Measurements from ENCODE around the gene HAAO.

Gene HAAO

GRCh38 chr2:42755191-42755880, 37.0 kb downstream of the HAAO start:
- Histone ChIP-seq H3K18ac (ENCODE audit: low read depth in 1 of 2, low read length in 2 of 2) (no peak overlapping the region), H3K36me3 (ENCODE audit: control insufficient read depth in 1 of 2, insufficient read depth in 2 of 2, low read depth in 1 of 2, low read length in 2 of 2) (peaks cover 4 to 50% of the 10 kb centered on the region in 2 experiments), H3K9ac (ENCODE audit: low read length) (peak overlapping the region; percentile 59), H3K27ac (ENCODE audit: low read length, poor library complexity, severe bottlenecking) (no peak overlapping the region), H2AK5ac (ENCODE audit: low read length, severe bottlenecking) (no peak overlapping the region), H3K9me3 (ENCODE audit: control insufficient read depth, low read length) (no peaks in the 10 kb centered on the region), H2BK12ac (ENCODE audit: low read length in 2 of 2) (no peak overlapping the region), H4K8ac (ENCODE audit: low read length) (no peak overlapping the region), H2BK15ac (ENCODE audit: low read depth, poor library complexity, severe bottlenecking) (no peak overlapping the region), H3K14ac (ENCODE audit: low read length in 2 of 2) (no peak overlapping the region), H4K91ac (ENCODE audit: low read length) (no peak overlapping the region), H3K4me3 (ENCODE audit: insufficient read depth in 1 of 2, low read depth in 1 of 2, low read length in 2 of 2) (peak overlapping the region in 1 of 2 experiments; percentile 45), H3K4me1 (ENCODE audit: control insufficient read depth, insufficient read depth, low read depth, low read length) (peaks cover 6% of the 10 kb centered on the region), H3K27me3 (ENCODE audit: control insufficient read depth in 1 of 2, insufficient read depth in 1 of 2, low read length in 2 of 2) (no peaks in the 10 kb centered on the region), H2AFZ (ENCODE audit: low read depth, low read length) (no peak overlapping the region), H2BK120ac (ENCODE audit: low read depth, low read length) (no peak overlapping the region), H3K79me1 (replicated peaks; ENCODE audit: low read length, poor library complexity, severe bottlenecking) (no peaks in the 10 kb centered on the region), H3K4me2 (ENCODE audit: low read length, poor library complexity, severe bottlenecking) (no peak overlapping the region), H3K4ac (ENCODE audit: low read depth in 1 of 2, low read length in 2 of 2) (no peak overlapping the region), H3K23ac (ENCODE audit: low read length in 2 of 2) (no peak overlapping the region), H2BK5ac (ENCODE audit: low read depth, low read length, poor library complexity, severe bottlenecking) (no peak overlapping the region)
- WGBS = 87% methylated on average over 14 of the region's 14 CpGs
- no peak for DNase-seq

DNA sequence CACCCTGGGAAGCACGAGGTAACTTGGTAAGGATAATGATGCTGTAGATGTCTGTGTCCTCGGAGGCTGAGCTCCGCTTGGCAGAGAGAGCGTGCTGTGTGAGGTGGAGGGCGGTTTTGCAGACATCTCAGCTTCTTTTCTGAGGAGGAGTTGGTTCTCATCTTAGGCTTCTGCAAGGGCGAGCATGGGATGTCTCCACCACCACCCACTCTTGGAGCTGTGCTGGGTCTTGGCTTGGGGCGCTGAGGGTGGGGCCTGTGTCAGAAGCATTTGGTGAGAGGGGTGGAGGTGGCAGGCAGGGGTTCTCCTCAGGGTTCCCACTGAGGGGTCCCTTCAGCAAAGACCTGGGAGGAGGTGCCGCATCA, 37.6 kb downstream of the HAAO start:
- Histone ChIP-seq H3K4me3 (ENCODE audit: insufficient read depth in 1 of 2, low read depth in 1 of 2, low read length in 2 of 2) (peak overlapping the region in 1 of 2 experiments; percentile 45), H2BK12ac (ENCODE audit: low read length in 2 of 2) (no peak overlapping the region), H3K9me3 (ENCODE audit: control insufficient read depth, low read length) (no peaks in the 10 kb centered on the region), H3K18ac (ENCODE audit: low read depth in 1 of 2, low read length in 2 of 2) (no peak overlapping the region), H2BK15ac (ENCODE audit: low read depth, poor library complexity, severe bottlenecking) (no peak overlapping the region), H4K8ac (ENCODE audit: low read length) (no peak overlapping the region), H2AFZ (ENCODE audit: low read depth, low read length) (no peak overlapping the region), H3K27ac (ENCODE audit: low read length, poor library complexity, severe bottlenecking) (no peak overlapping the region), H3K4ac (ENCODE audit: low read depth in 1 of 2, low read length in 2 of 2) (no peak overlapping the region), H3K4me1 (ENCODE audit: control insufficient read depth, insufficient read depth, low read depth, low read length) (peaks cover 6% of the 10 kb centered on the region), H2BK5ac (ENCODE audit: low read depth, low read length, poor library complexity, severe bottlenecking) (no peak overlapping the region), H3K4me2 (ENCODE audit: low read length, poor library complexity, severe bottlenecking) (no peak overlapping the region), H3K23ac (ENCODE audit: low read length in 2 of 2) (no peak overlapping the region), H3K79me1 (replicated peaks; ENCODE audit: low read length, poor library complexity, severe bottlenecking) (no peaks in the 10 kb centered on the region), H3K9ac (ENCODE audit: low read length) (peak overlapping the region; percentile 59), H3K27me3 (ENCODE audit: control insufficient read depth in 1 of 2, insufficient read depth in 1 of 2, low read length in 2 of 2) (no peaks in the 10 kb centered on the region), H3K14ac (ENCODE audit: low read length in 2 of 2) (no peak overlapping the region), H2AK5ac (ENCODE audit: low read length, severe bottlenecking) (no peak overlapping the region), H4K91ac (ENCODE audit: low read length) (no peak overlapping the region), H3K36me3 (ENCODE audit: control insufficient read depth in 1 of 2, insufficient read depth in 2 of 2, low read depth in 1 of 2, low read length in 2 of 2) (peaks cover under 1 to 44% of the 10 kb centered on the region in 2 experiments), H2BK120ac (ENCODE audit: low read depth, low read length) (no peak overlapping the region)
- DNase-seq = no peak
- 83% methylated on average over 7 of the region's 8 CpGs for WGBS

DNA sequence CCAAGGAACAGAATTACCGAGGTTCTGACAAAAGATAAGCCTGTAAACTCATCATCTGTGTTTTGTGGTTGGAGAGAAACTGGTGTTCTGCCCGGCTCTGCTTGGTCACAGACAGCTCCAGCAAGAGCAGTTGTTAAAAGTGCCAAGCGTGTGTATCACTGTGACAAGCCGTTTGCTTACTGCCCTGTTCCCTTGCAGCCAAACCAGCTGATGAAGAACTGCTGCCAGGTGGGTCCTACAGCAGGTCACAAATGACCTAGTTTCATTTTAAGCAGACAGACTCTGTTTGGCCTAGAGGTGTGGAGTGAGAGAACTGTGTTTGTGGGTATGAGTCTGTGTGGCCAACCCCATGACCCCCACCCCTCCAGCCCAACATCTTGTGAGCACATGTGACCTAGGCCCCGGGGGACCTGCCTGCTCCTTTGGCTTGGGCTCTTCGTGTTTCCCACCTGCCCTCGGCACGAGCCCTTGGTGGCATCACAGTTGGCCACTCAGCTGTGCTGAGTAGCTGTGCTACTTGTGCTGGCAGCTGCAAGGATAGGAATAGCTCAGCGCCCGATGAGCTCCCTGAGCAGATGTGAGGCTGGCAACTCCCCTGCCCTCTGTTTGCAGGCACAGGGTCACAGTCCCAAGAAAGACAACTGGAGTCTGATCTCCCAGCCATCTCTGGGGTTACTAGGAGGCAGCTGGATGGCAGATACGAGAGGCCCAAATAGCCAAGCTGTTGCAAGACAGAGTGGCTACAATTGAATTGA, 38.2 kb downstream of the HAAO start:
- no peak for DNase-seq
- Histone ChIP-seq H3K18ac (ENCODE audit: low read depth in 1 of 2, low read length in 2 of 2) (no peak overlapping the region), H3K4ac (ENCODE audit: low read depth in 1 of 2, low read length in 2 of 2) (no peak overlapping the region), H2BK15ac (ENCODE audit: low read depth, poor library complexity, severe bottlenecking) (no peak overlapping the region), H3K4me1 (ENCODE audit: control insufficient read depth, insufficient read depth, low read depth, low read length) (peaks cover 6% of the 10 kb centered on the region), H3K4me2 (ENCODE audit: low read length, poor library complexity, severe bottlenecking) (no peak overlapping the region), H4K8ac (ENCODE audit: low read length) (no peak overlapping the region), H3K27me3 (ENCODE audit: control insufficient read depth in 1 of 2, insufficient read depth in 1 of 2, low read length in 2 of 2) (no peaks in the 10 kb centered on the region), H2BK5ac (ENCODE audit: low read depth, low read length, poor library complexity, severe bottlenecking) (no peak overlapping the region), H3K79me1 (replicated peaks; ENCODE audit: low read length, poor library complexity, severe bottlenecking) (no peaks in the 10 kb centered on the region), H2AK5ac (ENCODE audit: low read length, severe bottlenecking) (no peak overlapping the region), H2BK12ac (ENCODE audit: low read length in 2 of 2) (no peak overlapping the region), H2AFZ (ENCODE audit: low read depth, low read length) (no peak overlapping the region), H3K27ac (ENCODE audit: low read length, poor library complexity, severe bottlenecking) (no peak overlapping the region), H3K23ac (ENCODE audit: low read length in 2 of 2) (peak overlapping the region in 1 of 2 experiments; percentile 67), H4K91ac (ENCODE audit: low read length) (no peak overlapping the region), H3K4me3 (ENCODE audit: insufficient read depth in 1 of 2, low read depth in 1 of 2, low read length in 2 of 2) (peak overlapping the region in 1 of 2 experiments; percentile 45), H3K9me3 (ENCODE audit: control insufficient read depth, low read length) (no peaks in the 10 kb centered on the region), H3K36me3 (ENCODE audit: control insufficient read depth in 1 of 2, insufficient read depth in 2 of 2, low read depth in 1 of 2, low read length in 2 of 2) (peaks cover 0 to 43% of the 10 kb centered on the region in 2 experiments), H2BK120ac (ENCODE audit: low read depth, low read length) (no peak overlapping the region), H3K14ac (ENCODE audit: low read length in 2 of 2) (no peak overlapping the region), H3K9ac (ENCODE audit: low read length) (peak overlapping the region; percentile 59)
- WGBS = 92% methylated on average over 11 of the region's 11 CpGs
